GM19372 (cell line): Measurements from ENCODE around the gene BCL2L2.
A peak's percentile ranks its signal among the peaks of the same experiment; 100 is the strongest.

Experiments
- ATAC-seq: cut with Tn5 transposase; IDR thresholded peaks from one replicate; pipeline ENCODE4 v1.9.1; 2021; ENCODE audit warnings: mild to moderate bottlenecking, low read depth, moderate library complexity; ENCODE audit not compliant: unreplicated experiment

Gene BCL2L2

GRCh38 chr14:23299211-23299957, 7.2 kb upstream of the BCL2L2 start:
- no peak for ATAC-seq

- ATAC-seq: no peak
These were observed 6.5 kb upstream of the BCL2L2 start for GRCh38 chr14:23299986-23300686.

GRCh38 chr14:23300687-23301223, 5.9 kb upstream of the BCL2L2 start:
- ATAC-seq: no peak

GRCh38 chr14:23301288-23301968, 5.2 kb upstream of the BCL2L2 start:
- ATAC-seq: peak; percentile 74

GRCh38 chr14:23301969-23302289, 4.7 kb upstream of the BCL2L2 start:
- peak; percentile 10 for ATAC-seq

GRCh38 chr14:23302290-23303225, 4.1 kb upstream of the BCL2L2 start, which contains the start of gene PPP1R3E:
PPP1R3E (minus strand) TSS chr14:23302859; CDS start chr14:23302576, 283 bp downstream.
- peak; percentile 24 for ATAC-seq

GRCh38 chr14:23307146-23307530, 505 bp downstream of the BCL2L2 start:
- no peak for ATAC-seq

- no peak for ATAC-seq
These were observed 1.3 kb downstream of the BCL2L2 start for GRCh38 chr14:23307687-23308644.

GRCh38 chr14:23308721-23309445, 2.2 kb downstream of the BCL2L2 start:
- no peak for ATAC-seq

- ATAC-seq: no peak
These were observed 3.9 kb downstream of the BCL2L2 start for GRCh38 chr14:23310546-23310945.

- ATAC-seq: no peak
These were observed 9.7 kb downstream of the BCL2L2 start for GRCh38 chr14:23316300-23316699.

- no peak for ATAC-seq
These were observed 13.3 kb downstream of the BCL2L2 start for GRCh38 chr14:23319746-23320583.

GRCh38 chr14:23320584-23321571, 14.2 kb downstream of the BCL2L2 start, which contains the start of gene PABPN1:
PABPN1 (plus strand) TSS chr14:23321457; CDS start chr14:23321470, 13 bp downstream.
- peak; percentile 85 for ATAC-seq

GRCh38 chr14:23321572-23322547, 15.2 kb downstream of the BCL2L2 start:
- ATAC-seq: peak; percentile 5
